T-helper 1 cell treated with Interleukin-12 subunit alpha and Interleukin-12 subunit beta and Interleukin-4 antibody, amounts not matched to agents 30 μg/mL and 1 μg/mL, for 36 hours (primary cell): ENCODE data around the gene GPC6.
"Not testable (repeated sequence)": the region's sequence is repeated elsewhere in the genome, so short reads cannot be mapped to it uniquely, and the experiment has no call there.

Experiments
- H3K27ac Mint-ChIP-seq: one replicate; pipeline ENCODE4 v1.8.0; 2021; ENCODE audit warnings: mild to moderate bottlenecking, mixed read lengths
- H3K27me3 Mint-ChIP-seq: one replicate; pipeline ENCODE4 v1.8.0; 2021; ENCODE audit warnings: low read depth, mixed read lengths
- H3K36me3 Mint-ChIP-seq: one replicate; pipeline ENCODE4 v1.8.0; 2021; ENCODE audit warnings: low read depth, mixed read lengths
- H3K4me1 Mint-ChIP-seq: one replicate; pipeline ENCODE4 v1.8.0; 2021; ENCODE audit warnings: low read depth, mixed read lengths
- H3K4me3 Mint-ChIP-seq: one replicate; pipeline ENCODE4 v1.8.0; 2021; ENCODE audit warnings: mild to moderate bottlenecking, moderate library complexity, mixed read lengths
- H3K9me3 Mint-ChIP-seq: one replicate; pipeline ENCODE4 v1.8.0; 2021; ENCODE audit warnings: mixed read lengths

Gene GPC6

DNA sequence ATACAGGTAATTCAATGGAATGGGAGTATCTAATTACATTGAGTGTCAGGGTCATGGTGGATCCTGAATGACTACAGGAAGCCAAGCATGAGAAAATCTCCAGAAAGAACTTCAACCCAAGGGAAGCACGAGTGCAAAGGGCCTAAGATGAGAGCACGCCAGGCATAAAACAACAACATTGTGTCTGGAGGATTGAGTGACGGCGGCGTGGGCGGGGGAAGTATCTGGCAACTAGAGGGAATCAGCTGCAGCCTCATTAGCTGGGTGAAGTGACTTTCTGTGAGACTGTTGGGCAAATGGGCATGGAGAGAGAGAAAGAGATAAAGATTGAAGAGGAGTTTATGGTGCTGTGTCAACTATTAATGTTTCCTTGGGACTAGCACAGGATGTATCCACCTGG, 194.3 kb downstream of the GPC6 start:
- H3K4me3 Mint-ChIP-seq: no peak overlapping the region
- H3K36me3 Mint-ChIP-seq: no peaks in the 10 kb centered on the region
- H3K27ac Mint-ChIP-seq: no peak overlapping the region
- H3K4me1 Mint-ChIP-seq: no peaks in the 10 kb centered on the region
- H3K27me3 Mint-ChIP-seq: no peaks in the 10 kb centered on the region
- no peaks in the 10 kb centered on the region for H3K9me3 Mint-ChIP-seq

DNA sequence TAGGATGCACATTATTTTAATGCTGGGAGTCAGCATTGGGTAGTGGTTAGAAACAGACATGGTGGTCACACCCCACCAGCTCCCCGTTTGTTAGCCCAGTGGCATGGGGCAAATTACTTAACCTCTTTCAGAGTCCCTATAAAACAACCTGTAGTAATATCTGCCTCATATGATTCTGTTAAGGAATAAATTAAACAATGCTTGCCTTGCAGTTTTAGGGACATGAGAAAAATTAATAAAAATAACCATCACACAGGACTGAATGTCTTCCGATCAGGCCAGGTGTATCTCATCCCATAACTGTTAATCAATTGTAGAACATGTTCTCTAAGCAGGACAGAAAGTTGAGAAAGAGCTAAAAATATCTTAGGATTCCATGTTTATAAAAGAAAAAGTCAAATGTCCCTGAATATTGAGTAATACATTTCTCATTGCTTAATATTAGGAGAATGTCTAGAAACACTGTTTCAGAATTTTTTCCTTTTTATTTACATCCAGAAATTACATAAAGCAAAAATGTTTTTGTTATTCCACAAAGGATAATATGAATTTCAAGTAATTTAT, 196.5 kb downstream of the GPC6 start:
- H3K36me3 Mint-ChIP-seq: no peaks in the 10 kb centered on the region
- no peaks in the 10 kb centered on the region for H3K27me3 Mint-ChIP-seq
- H3K9me3 Mint-ChIP-seq: no peaks in the 10 kb centered on the region
- H3K4me3 Mint-ChIP-seq: no peak overlapping the region
- H3K4me1 Mint-ChIP-seq: no peaks in the 10 kb centered on the region
- no peak overlapping the region for H3K27ac Mint-ChIP-seq

DNA sequence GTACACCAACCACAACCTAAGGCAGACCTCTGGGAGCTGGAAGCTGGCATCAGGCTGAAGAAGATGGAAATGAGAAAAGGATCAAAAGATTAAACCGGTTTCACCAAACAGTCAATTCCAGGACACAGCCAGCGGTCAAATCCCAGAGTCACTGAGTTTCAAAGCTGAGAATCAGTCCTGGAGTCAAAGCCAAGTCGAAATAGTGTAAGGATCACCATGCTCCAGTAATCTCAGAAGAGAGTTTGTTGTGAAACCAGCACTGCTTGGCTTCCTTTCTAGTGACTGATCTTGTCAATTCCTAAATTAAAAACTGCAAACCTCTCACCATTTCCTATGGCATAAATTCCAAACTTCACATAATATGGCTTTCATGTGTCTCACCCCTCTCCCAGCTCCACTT, 198.8 kb downstream of the GPC6 start:
- H3K27ac Mint-ChIP-seq: no peak overlapping the region
- H3K36me3 Mint-ChIP-seq: no peaks in the 10 kb centered on the region
- no peaks in the 10 kb centered on the region for H3K27me3 Mint-ChIP-seq
- no peak overlapping the region for H3K4me3 Mint-ChIP-seq
- H3K4me1 Mint-ChIP-seq: no peaks in the 10 kb centered on the region
- H3K9me3 Mint-ChIP-seq: no peaks in the 10 kb centered on the region

DNA sequence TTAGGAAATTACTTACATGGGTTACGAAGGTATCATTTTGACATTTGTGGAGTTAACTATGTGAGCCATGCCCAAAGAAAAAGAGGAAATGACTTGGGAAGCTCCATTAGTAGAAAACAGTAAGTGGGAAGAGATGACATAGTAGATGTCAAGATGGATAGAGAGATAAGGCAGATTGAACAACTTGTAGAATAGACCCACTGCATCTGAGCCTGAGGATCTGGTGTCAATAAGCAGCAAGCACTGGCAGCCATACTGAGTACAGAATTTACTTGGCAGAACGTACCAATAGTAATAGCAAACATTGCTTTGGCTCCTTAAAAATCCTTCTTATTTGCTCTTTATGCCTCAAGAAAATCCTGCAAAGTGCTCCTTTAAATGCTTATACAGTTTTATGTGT, 203.8 kb downstream of the GPC6 start:
- H3K27me3 Mint-ChIP-seq: no peaks in the 10 kb centered on the region
- no peaks in the 10 kb centered on the region for H3K4me1 Mint-ChIP-seq
- H3K9me3 Mint-ChIP-seq: no peaks in the 10 kb centered on the region
- no peak overlapping the region for H3K4me3 Mint-ChIP-seq
- H3K36me3 Mint-ChIP-seq: no peaks in the 10 kb centered on the region
- no peak overlapping the region for H3K27ac Mint-ChIP-seq

DNA sequence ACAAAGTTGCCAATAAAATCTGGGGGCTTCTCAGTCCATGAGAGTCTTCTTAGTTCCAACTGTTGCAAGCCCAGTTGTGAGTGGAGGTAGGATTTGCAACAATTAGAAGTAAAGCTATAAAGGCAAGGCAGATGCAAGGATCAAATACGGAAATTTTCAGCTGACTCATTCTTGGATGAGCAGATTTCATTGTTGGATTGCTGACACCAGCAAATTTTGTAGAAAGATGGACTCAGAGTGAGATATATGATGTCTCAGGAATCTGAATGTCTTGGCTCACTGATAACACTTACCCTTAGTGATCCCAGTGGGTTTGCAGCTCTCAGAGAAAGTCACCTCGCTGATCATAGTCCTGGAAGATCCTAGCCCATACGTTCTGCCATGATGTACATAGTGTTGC, 209.0 kb downstream of the GPC6 start:
- Mint-ChIP-seq H3K4me3 (no peak overlapping the region), H3K9me3 (peaks cover 5% of the 10 kb centered on the region), H3K4me1 (no peaks in the 10 kb centered on the region), H3K27ac (no peak overlapping the region), H3K36me3 (no peaks in the 10 kb centered on the region), H3K27me3 (no peaks in the 10 kb centered on the region)

DNA sequence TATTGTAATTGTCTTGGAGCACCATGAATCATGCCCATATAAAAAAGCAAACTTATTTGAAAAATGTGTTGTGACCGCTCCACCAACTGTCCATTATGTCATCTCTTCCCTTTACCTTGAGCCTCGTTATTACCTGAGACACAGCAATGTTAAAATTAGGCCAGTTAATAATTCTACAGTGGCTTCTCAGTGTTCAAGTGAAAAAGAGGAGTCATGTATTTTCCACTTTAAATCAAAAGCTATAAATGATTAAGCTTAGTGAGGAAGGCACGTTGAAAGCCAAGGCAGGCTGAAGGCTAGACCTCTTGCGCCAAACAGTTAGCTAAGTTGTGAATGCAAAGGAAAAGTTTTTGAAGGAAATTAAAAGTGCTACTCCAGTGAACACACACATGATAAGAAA, 210.5 kb downstream of the GPC6 start:
- Mint-ChIP-seq H3K4me3 (no peak overlapping the region), H3K36me3 (no peaks in the 10 kb centered on the region), H3K9me3 (peaks cover 5% of the 10 kb centered on the region), H3K27me3 (no peaks in the 10 kb centered on the region), H3K4me1 (no peaks in the 10 kb centered on the region), H3K27ac (no peak overlapping the region)

DNA sequence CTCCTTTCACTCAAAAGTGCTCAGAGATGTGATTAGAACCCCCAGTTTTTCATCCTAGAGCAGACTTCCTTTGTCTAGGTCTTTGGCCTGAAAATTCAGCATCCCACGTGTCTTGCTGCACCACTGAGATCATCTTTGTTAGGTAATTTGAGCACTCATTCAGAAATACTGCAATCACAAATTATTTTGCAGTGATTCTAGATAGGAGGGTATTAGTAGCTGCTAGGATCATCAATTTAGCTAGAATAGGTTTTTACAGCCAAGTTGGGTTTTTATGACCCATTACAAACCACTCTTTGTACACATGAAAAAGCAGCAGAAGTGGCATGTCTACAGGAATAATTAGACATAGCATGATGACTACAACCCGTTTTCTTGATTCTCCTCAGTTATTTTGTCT, 219.6 kb downstream of the GPC6 start:
- H3K27ac Mint-ChIP-seq: no peak overlapping the region
- no peaks in the 10 kb centered on the region for H3K4me1 Mint-ChIP-seq
- H3K36me3 Mint-ChIP-seq: no peaks in the 10 kb centered on the region
- H3K9me3 Mint-ChIP-seq: no peaks in the 10 kb centered on the region
- H3K4me3 Mint-ChIP-seq: no peak overlapping the region
- H3K27me3 Mint-ChIP-seq: no peaks in the 10 kb centered on the region

DNA sequence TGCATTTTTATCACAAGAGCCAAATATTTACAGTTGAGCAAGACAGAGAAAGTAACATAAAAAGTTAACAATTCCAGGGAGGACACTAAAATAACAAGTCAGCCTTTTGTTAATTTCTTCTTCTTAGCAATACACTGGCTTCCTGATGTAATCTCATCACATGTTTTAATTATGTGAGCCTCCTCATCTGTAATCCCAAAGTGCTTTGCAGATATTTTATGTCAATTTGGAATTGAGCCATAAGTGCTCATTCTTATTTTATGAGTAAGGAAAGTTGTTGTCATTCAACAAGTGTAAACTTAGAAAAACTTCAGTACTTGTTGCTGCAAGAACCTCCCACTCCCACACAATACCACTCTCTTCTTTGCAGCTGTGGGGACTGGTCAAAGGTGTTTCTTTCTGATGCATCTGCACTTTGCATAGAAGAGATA, 223.6 kb downstream of the GPC6 start:
- Mint-ChIP-seq H3K36me3 (no peaks in the 10 kb centered on the region), H3K27me3 (no peaks in the 10 kb centered on the region), H3K27ac (no peak overlapping the region), H3K4me3 (no peak overlapping the region), H3K4me1 (no peaks in the 10 kb centered on the region), H3K9me3 (no peaks in the 10 kb centered on the region)

DNA sequence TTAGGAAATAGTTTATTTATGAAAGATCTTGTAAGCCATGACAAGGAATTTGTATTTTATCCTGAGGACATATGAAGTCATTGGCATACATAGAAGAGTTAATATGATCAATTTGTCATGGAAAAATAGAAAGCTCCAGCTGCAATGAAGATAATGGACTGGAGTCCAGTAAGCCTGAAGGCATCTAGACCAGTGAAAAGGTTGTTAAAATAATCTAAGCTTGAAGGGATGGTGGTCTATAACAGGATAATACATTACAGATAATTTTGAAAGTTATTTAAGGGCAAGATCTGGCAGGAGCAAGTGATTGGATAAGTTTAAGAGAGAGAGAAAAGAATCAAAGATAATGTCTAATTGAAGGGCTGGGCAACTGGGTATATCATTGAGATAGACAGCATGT, 224.2 kb downstream of the GPC6 start:
- Mint-ChIP-seq H3K4me1 (no peaks in the 10 kb centered on the region), H3K27me3 (no peaks in the 10 kb centered on the region), H3K4me3 (no peak overlapping the region), H3K36me3 (no peaks in the 10 kb centered on the region), H3K9me3 (no peaks in the 10 kb centered on the region), H3K27ac (no peak overlapping the region)

DNA sequence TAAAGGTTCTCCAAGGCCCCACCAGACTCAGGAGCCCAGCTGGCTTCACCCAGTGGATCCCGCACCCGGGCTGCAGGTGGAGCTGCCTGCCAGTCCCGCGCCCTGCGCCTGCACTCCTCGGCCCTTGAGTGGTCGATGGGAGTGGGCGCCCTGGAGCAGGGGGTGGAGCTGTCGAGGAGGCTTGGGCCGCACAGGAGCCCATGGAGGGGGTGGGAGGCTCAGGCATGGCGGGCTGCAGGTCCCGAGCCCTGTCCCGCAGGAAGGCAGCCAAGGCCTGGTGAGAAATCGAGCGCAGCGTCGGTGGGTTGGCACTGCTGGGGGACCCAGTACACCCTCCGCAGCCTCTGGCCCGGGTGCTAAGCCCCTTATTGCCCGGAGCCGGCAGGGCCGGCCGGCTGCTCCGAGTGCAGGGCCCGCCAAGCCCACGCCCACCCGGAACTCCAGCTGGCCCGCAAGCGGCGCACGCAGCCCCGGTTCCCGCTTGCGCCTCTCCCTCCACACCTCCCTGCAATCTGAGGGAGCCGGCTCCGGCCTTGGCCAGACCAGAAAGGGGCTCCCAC, 228.1 kb downstream of the GPC6 start:
- not testable (repeated sequence) for H3K4me3 Mint-ChIP-seq, H3K27me3 Mint-ChIP-seq, H3K36me3 Mint-ChIP-seq, H3K27ac Mint-ChIP-seq, H3K4me1 Mint-ChIP-seq, H3K9me3 Mint-ChIP-seq

DNA sequence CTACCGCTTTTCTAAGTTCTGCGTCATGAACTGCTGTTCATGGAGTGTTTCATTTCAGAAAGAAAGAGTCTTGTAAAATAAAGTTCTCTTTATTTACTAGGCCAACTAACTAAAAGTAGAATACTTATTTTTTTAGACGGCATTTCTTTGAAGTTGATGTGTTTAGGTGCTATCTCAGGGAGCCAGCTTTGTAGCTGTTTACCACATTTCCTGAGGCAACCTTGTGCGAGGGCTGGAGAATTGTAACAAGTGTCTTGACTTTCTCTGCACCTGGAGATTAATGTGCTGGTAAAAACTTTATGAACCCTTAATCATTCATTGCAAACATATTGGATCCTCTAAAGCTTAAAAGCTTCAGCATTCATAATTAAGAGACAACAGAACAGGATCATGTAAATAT, 229.3 kb downstream of the GPC6 start:
- Mint-ChIP-seq H3K27ac (no peak overlapping the region), H3K4me1 (no peaks in the 10 kb centered on the region), H3K9me3 (no peaks in the 10 kb centered on the region), H3K4me3 (no peak overlapping the region), H3K36me3 (no peaks in the 10 kb centered on the region), H3K27me3 (no peaks in the 10 kb centered on the region)

DNA sequence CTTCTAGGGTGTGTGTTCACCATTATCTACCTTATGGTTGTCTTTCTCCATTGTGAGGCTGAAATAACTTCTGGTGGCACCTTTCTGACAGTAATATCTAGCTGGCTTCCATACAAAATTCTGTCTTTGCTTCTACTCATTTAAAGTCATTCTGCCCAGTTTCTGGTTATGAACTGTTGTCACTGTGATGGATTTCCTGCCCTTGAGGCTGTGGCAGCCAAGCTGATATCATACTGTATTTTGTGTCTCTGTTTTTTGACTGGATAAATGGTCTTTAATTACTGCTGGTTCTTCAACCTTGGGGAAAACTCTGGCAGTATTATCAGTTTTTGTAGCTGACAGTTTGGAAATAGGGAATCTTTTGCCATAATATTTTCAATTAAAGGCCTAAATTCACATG, 233.4 kb downstream of the GPC6 start:
- Mint-ChIP-seq H3K4me1 (no peaks in the 10 kb centered on the region), H3K4me3 (no peak overlapping the region), H3K27ac (no peak overlapping the region), H3K9me3 (no peaks in the 10 kb centered on the region), H3K27me3 (no peaks in the 10 kb centered on the region), H3K36me3 (no peaks in the 10 kb centered on the region)

DNA sequence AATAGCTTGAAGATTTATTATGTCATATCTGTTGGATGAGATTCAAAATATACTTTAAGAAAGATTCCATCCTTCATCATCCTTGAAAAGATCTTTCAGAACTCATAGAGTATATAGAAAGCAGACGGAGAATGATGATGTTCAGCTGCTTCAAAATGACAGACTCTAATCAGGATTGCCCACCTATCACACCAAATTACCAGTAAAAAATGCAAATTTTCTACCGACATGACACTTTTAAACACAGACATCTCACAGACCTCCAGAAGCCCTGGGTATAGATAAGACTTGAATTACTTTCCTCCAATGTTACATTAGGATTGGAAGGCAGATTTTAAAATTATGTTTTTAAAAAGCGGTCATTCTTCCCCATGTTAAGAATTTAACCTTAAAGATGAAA, 235.5 kb downstream of the GPC6 start:
- Mint-ChIP-seq H3K36me3 (no peaks in the 10 kb centered on the region), H3K4me1 (no peaks in the 10 kb centered on the region), H3K27ac (no peak overlapping the region), H3K4me3 (no peak overlapping the region), H3K9me3 (peaks cover 3% of the 10 kb centered on the region), H3K27me3 (no peaks in the 10 kb centered on the region)

DNA sequence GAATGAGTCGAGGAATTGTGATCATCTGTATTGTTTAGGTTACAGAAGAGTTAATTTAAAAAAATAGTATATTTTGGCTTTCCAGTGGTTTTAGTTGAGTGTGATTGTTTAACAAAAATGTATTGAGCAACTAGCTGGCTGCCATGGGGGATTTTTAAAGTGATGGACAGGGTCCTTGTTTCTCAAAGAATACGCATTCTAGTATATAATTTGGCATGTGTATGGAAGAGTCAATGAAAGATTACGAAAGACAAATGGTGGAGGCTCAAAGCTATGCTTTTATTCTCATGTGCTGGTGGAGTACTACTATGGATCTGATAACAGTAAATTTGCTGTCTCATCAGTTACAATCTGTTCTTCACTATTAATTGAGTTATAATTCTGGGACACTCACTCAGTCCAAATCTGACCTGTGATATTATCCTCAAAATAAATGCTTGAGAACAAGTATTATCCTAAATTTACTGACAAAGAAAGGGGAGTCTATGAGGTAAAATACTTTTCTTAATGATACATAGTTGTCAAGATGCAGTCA, 240.0 kb downstream of the GPC6 start:
- no peak overlapping the region for H3K4me3 Mint-ChIP-seq
- peaks cover 3% of the 10 kb centered on the region for H3K9me3 Mint-ChIP-seq
- no peaks in the 10 kb centered on the region for H3K27me3 Mint-ChIP-seq
- no peaks in the 10 kb centered on the region for H3K36me3 Mint-ChIP-seq
- no peaks in the 10 kb centered on the region for H3K4me1 Mint-ChIP-seq
- no peak overlapping the region for H3K27ac Mint-ChIP-seq

DNA sequence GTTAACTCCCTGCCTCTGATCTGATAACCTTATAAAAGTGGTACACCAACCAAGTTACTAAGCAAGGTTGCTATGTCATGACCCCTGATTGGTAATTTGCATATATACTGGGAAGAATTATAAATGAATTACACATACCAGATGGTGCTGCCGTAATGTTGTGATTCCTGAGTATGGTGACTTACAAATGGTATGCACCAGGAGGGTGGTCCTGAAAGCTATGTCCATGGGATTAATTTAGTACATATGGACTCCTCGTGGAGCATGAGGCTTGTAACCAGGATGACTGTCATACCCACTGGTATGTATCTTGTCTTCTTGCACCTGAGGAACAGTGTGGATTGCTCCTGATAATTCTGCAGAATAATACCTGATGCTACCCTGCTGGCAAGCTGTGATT, 240.6 kb downstream of the GPC6 start:
- H3K27me3 Mint-ChIP-seq: no peaks in the 10 kb centered on the region
- no peaks in the 10 kb centered on the region for H3K4me1 Mint-ChIP-seq
- no peak overlapping the region for H3K4me3 Mint-ChIP-seq
- H3K27ac Mint-ChIP-seq: no peak overlapping the region
- no peaks in the 10 kb centered on the region for H3K36me3 Mint-ChIP-seq
- peaks cover 7% of the 10 kb centered on the region for H3K9me3 Mint-ChIP-seq

DNA sequence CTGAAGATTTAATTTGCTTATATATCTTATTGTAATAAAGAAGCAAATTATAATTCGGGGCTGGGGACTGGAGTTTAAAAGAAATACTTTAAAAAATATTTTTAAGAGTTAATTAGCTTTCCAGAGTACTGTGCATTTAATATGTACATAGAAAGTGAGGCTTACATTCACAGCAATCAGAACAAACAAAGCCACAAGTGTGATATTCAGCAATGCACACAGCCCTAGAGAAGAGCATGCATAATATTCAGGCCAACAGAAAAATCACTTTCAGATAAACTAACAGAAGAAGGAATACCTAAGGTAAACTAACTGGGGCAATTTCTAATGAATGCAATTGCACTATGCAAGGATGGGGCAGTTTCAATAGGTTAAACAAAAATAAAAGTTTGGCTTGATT, 241.8 kb downstream of the GPC6 start:
- Mint-ChIP-seq H3K27me3 (no peaks in the 10 kb centered on the region), H3K4me1 (no peaks in the 10 kb centered on the region), H3K27ac (no peak overlapping the region), H3K9me3 (peaks cover 7% of the 10 kb centered on the region), H3K36me3 (no peaks in the 10 kb centered on the region), H3K4me3 (no peak overlapping the region)
